HL-60 (cell line): ENCODE measurements around the gene PGM2L1.

Experiments
- DNase-seq, 2 experiments: peaks; one replicate each; pipeline ENCODE4 v3.0.0-alpha.2; 2010 to 2020; ENCODE audit warnings: low read depth in 1 of 2, low spot score in 1 of 2
- H3K27ac ChIP-seq: fragments of 250-450 bp; sonication (Bioruptor Pico); replicated peaks from 2 replicates; pipeline ENCODE4 v1.5.1; 2020; ENCODE audit warnings: mild to moderate bottlenecking, moderate library complexity
- H3K27me3 ChIP-seq: fragments of 250-450 bp; sonication (Bioruptor Pico); 2 replicates; pipeline ENCODE4 v1.5.1; 2021; ENCODE audit warnings: mild to moderate bottlenecking, moderate library complexity; ENCODE audit not compliant: insufficient read depth, poor library complexity, severe bottlenecking
- H3K4me3 ChIP-seq: replicated peaks from 2 replicates; pipeline ENCODE4 v1.5.1; 2011; ENCODE audit warnings: mild to moderate bottlenecking, control low read depth, low read length; ENCODE audit not compliant: insufficient read depth
- GABPA ChIP-seq: IDR thresholded peaks from 2 replicates; pipeline ENCODE4 v1.6.1; 2012; ENCODE audit warnings: low read depth
- POLR2AphosphoS5 ChIP-seq: IDR thresholded peaks from 2 replicates; pipeline ENCODE4 v1.6.1; 2012; ENCODE audit warnings: low read depth
- REST ChIP-seq: IDR thresholded peaks from 2 replicates; pipeline ENCODE4 v1.6.1; 2012; ENCODE audit warnings: low read depth; ENCODE audit not compliant: insufficient replicate concordance
- SPI1 ChIP-seq: IDR thresholded peaks from 2 replicates; pipeline ENCODE4 v1.6.1; 2012; ENCODE audit warnings: low read depth, mild to moderate bottlenecking, borderline replicate concordance
- TF ChIP-seq, protein P1 (sequence below): IDR thresholded peaks from one replicate; pipeline ENCODE4 v1.5.1; 2011; ENCODE audit warnings: low read length, control low read depth, inconsistent platforms; ENCODE audit not compliant: insufficient read depth

The PGM2L1 gene

GRCh38 chr11:74354036-74354435 is 44.2 kb downstream of the PGM2L1 start:
- H3K4me3 ChIP-seq = no peak overlapping the region
- TF ChIP-seq REST = no peak
- TF ChIP-seq SPI1 = no peak
- no peak for TF ChIP-seq GABPA
- no peak for TF ChIP-seq POLR2AphosphoS5
- TF ChIP-seq, protein P1, sequence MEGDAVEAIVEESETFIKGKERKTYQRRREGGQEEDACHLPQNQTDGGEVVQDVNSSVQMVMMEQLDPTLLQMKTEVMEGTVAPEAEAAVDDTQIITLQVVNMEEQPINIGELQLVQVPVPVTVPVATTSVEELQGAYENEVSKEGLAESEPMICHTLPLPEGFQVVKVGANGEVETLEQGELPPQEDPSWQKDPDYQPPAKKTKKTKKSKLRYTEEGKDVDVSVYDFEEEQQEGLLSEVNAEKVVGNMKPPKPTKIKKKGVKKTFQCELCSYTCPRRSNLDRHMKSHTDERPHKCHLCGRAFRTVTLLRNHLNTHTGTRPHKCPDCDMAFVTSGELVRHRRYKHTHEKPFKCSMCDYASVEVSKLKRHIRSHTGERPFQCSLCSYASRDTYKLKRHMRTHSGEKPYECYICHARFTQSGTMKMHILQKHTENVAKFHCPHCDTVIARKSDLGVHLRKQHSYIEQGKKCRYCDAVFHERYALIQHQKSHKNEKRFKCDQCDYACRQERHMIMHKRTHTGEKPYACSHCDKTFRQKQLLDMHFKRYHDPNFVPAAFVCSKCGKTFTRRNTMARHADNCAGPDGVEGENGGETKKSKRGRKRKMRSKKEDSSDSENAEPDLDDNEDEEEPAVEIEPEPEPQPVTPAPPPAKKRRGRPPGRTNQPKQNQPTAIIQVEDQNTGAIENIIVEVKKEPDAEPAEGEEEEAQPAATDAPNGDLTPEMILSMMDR = no peak

DNA sequence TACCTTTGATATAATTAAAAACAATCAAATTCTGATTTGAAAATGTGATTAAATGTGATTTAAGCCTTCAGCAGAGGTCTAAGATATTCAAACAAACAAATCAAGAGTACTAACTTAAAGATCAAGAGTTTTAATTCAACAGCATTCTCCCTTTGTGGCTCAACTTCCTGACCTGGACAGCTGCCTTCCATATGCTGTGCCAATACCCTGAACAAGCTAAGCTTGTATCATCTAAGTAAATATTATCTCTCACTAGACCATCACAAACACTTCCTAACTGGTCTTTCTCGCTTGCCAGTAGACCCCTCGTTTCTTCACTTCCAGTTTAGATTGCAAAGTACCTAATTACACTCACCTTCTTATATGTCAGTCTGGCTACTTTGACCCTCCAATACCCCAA is 50.9 kb downstream of the PGM2L1 start:
- DNase-seq = no peak
- TF ChIP-seq POLR2AphosphoS5 (no peak), GABPA (no peak), SPI1 (no peak), REST (no peak)
- TF ChIP-seq, protein P1 = no peak
- H3K4me3 ChIP-seq = no peak overlapping the region
- H3K27ac ChIP-seq = no peak overlapping the region
- H3K27me3 ChIP-seq = no peaks in the 10 kb centered on the region

More at GRCh38 chr11:74354036-74354435, 44.2 kb downstream of the PGM2L1 start:
- Histone ChIP-seq H3K27ac (no peak overlapping the region), H3K27me3 (no peaks in the 10 kb centered on the region)
- DNase-seq = no peak

DNA sequence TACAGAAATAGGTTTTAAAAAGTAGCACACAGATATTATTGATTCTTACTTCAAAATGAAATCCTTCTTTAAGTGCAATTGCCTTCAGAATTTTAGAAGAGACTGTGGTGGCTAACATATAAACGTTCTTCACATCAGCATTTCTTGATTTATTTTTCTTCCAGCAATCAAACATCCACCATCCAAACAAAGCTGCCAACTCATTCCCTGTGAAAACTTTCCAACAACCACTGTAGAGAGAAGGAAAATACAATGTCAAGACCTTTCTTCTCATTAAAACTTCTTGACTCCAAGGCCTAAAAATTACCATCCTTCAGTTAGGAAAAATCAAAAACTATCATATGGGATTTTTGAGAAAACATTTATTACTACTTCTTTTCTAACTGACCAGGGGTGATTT is 52.8 kb downstream of the PGM2L1 start:
- Histone ChIP-seq H3K27me3 (no peaks in the 10 kb centered on the region), H3K27ac (no peak overlapping the region), H3K4me3 (no peak overlapping the region)
- DNase-seq = no peak
- TF ChIP-seq REST = no peak
- TF ChIP-seq, protein P1 = no peak
- no peak for TF ChIP-seq POLR2AphosphoS5
- TF ChIP-seq GABPA = no peak
- TF ChIP-seq SPI1 = no peak
